Peyer's patch (tissue), 4 donors: ENCODE measurements around the gene POC1A. TPM values are rescaled to one million over a fixed set of nuclear protein-coding genes. Genes with fewer than 3 reads are reported as not detected.
A peak's percentile ranks its signal among the peaks of the same experiment; 100 is the strongest.

Source experiments
- DNase-seq, 3 donors: peaks; one replicate each; pipeline ENCODE4 v3.0.0-alpha.2; 2017 to 2019
- H3K27ac ChIP-seq, 4 donors: fragments of 200-600 bp; sonication (generic); one replicate each; pipeline ENCODE4 v1.5.1; 2016 to 2019
- H3K27me3 ChIP-seq, 2 donors: fragments of 200-600 bp; sonication (generic); one replicate each; pipeline ENCODE4 v1.5.1; 2019
- H3K36me3 ChIP-seq, 3 donors: fragments of 200-600 bp; sonication (generic); one replicate each; pipeline ENCODE4 v1.5.1; 2016 to 2019
- H3K4me1 ChIP-seq, 4 donors: fragments of 200-600 bp; sonication (generic); one replicate each; pipeline ENCODE4 v1.5.1; 2016 to 2019
- H3K4me3 ChIP-seq, 4 donors: fragments of 200-600 bp; sonication (generic); 1 replicate in 3 of 4; 2 replicates in 1 of 4; pipeline ENCODE4 v1.5.1; 2016 to 2019; ENCODE audit warnings: mild to moderate bottlenecking in 1 of 4
- H3K9me3 ChIP-seq, 4 donors: fragments of 200-600 bp; sonication (generic); one replicate each; pipeline ENCODE4 v1.5.1; 2016 to 2019; ENCODE audit warnings: mild to moderate bottlenecking in 1 of 4
- CTCF ChIP-seq, 6 experiments: fragments of 450-650 bp in 4 of 6; fragments of 200-600 bp in 2 of 6; sonication (generic) in 1 of 6; IDR thresholded peaks; one replicate each; pipeline ENCODE4 v1.5.1; 2017 to 2019; ENCODE audit warnings: antibody characterized with exemption in 6 of 6, mild to moderate bottlenecking in 3 of 6, moderate library complexity in 1 of 6
- POLR2A ChIP-seq, 2 donors: fragments of 450-650 bp; IDR thresholded peaks; one replicate each; pipeline ENCODE4 v1.5.1; 2017; ENCODE audit warnings: antibody characterized with exemption in 2 of 2, mild to moderate bottlenecking in 2 of 2, moderate library complexity in 2 of 2
- total RNA-seq, 4 donors: library from RNA; depleted of rRNA; stranded (reverse); fragments of >200 nt; gene quantifications; one replicate each; pipeline ENCODE4 v1.1.0, GENCODE V29; 2016

The POC1A gene
- total RNA-seq, 4 donors from 2014 or later, result 3.4 to 9.3 (median 6.5) TPM

- DNase-seq, result no peak
- Histone ChIP-seq H3K4me3 (no peak overlapping the region), H3K4me1 (peaks cover 0 to 9% (median 0%) of the 10 kb centered on the region in 4 donors), H3K27ac (no peak overlapping the region), H3K9me3 (no peaks in the 10 kb centered on the region), H3K36me3 (no peaks in the 10 kb centered on the region), H3K27me3 (no peaks in the 10 kb centered on the region)
- TF ChIP-seq CTCF (IDR thresholded peaks at IDR 0.05) (no peak), POLR2A (IDR thresholded peaks at IDR 0.05) (no peak)
Measured at GRCh38 chr3:52072471-52072870, 81.8 kb downstream of the POC1A start.

- Histone ChIP-seq H3K4me3 (no peak overlapping the region), H3K9me3 (no peaks in the 10 kb centered on the region), H3K36me3 (no peaks in the 10 kb centered on the region), H3K4me1 (peaks cover 0 to 9% (median 0%) of the 10 kb centered on the region in 4 donors), H3K27me3 (no peaks in the 10 kb centered on the region), H3K27ac (no peak overlapping the region)
- TF ChIP-seq POLR2A (IDR thresholded peaks at IDR 0.05) (no peak), CTCF (IDR thresholded peaks at IDR 0.05) (no peak)
- DNase-seq, result no peak
Measured at GRCh38 chr3:52072020-52072419, 82.2 kb downstream of the POC1A start.

- Histone ChIP-seq H3K36me3 (no peaks in the 10 kb centered on the region), H3K9me3 (no peaks in the 10 kb centered on the region), H3K27me3 (no peaks in the 10 kb centered on the region), H3K4me1 (peaks cover 0 to 9% (median 0%) of the 10 kb centered on the region in 4 donors), H3K27ac (peak overlapping the region in 1 of 4 donors; percentile 58), H3K4me3 (no peak overlapping the region)
- TF ChIP-seq CTCF (IDR thresholded peaks at IDR 0.05) (no peak), POLR2A (IDR thresholded peaks at IDR 0.05) (no peak)
- DNase-seq, result no peak
Measured at GRCh38 chr3:52070724-52071621, 83.2 kb downstream of the POC1A start.

GRCh38 chr3:52069855-52070254 lies 84.4 kb downstream of the POC1A start:
- no peak for TF ChIP-seq CTCF (IDR thresholded peaks at IDR 0.05)
- no peaks in the 10 kb centered on the region for H3K9me3 ChIP-seq
- no peak overlapping the region for H3K4me3 ChIP-seq
- no peaks in the 10 kb centered on the region for H3K36me3 ChIP-seq
- H3K27me3 ChIP-seq, result no peaks in the 10 kb centered on the region
- H3K27ac ChIP-seq, result no peak overlapping the region
- peaks cover 0 to 9% (median 0%) of the 10 kb centered on the region in 4 donors for H3K4me1 ChIP-seq
- no peak for DNase-seq

GRCh38 chr3:52069135-52069534 lies 85.1 kb downstream of the POC1A start:
- no peak for DNase-seq
- Histone ChIP-seq H3K9me3 (no peaks in the 10 kb centered on the region), H3K36me3 (no peaks in the 10 kb centered on the region), H3K4me3 (no peak overlapping the region), H3K27ac (peak overlapping the region in 1 of 4 donors; percentile 39), H3K27me3 (no peaks in the 10 kb centered on the region), H3K4me1 (peaks cover 0 to 9% (median 0%) of the 10 kb centered on the region in 4 donors)
- TF ChIP-seq POLR2A (IDR thresholded peaks at IDR 0.05) (no peak), CTCF (IDR thresholded peaks at IDR 0.05) (no peak)
